HEK293 (cell line): ENCODE measurements around the gene ZBTB38.

Source experiments
- CTCF ChIP-seq: fragments of 450-650 bp; formaldehyde crosslinking; IDR thresholded peaks from 2 replicates; pipeline ENCODE4 v1.5.1; 2016; ENCODE audit warnings: missing biosample characterization, missing genetic modification characterization
- HOXC10 ChIP-seq: sonication (generic); formaldehyde crosslinking; IDR thresholded peaks from 2 replicates; pipeline ENCODE4 v1.8.1; 2023; ENCODE audit warnings: mild to moderate bottlenecking, missing genetic modification reagents
- KLF7 ChIP-seq: fragments of 450-650 bp; formaldehyde crosslinking; IDR thresholded peaks from 2 replicates; pipeline ENCODE4 v1.5.1; 2016; ENCODE audit warnings: missing biosample characterization, missing genetic modification characterization, borderline replicate concordance
- TF ChIP-seq, protein P1 (sequence below): fragments of 450-650 bp; formaldehyde crosslinking; IDR thresholded peaks from 2 replicates; pipeline ENCODE4 v1.5.1; 2016; ENCODE audit warnings: missing biosample characterization, missing genetic modification characterization

GRCh38 chr3:141331377-141332318 lies 36.7 kb upstream of the ZBTB38 start:
- TF ChIP-seq HOXC10 (CRISPR knock-in tag) (no peak), CTCF (tag by site-specific recombination) (no peak), KLF7 (tag by site-specific recombination) (no peak)
- TF ChIP-seq, protein P1, sequence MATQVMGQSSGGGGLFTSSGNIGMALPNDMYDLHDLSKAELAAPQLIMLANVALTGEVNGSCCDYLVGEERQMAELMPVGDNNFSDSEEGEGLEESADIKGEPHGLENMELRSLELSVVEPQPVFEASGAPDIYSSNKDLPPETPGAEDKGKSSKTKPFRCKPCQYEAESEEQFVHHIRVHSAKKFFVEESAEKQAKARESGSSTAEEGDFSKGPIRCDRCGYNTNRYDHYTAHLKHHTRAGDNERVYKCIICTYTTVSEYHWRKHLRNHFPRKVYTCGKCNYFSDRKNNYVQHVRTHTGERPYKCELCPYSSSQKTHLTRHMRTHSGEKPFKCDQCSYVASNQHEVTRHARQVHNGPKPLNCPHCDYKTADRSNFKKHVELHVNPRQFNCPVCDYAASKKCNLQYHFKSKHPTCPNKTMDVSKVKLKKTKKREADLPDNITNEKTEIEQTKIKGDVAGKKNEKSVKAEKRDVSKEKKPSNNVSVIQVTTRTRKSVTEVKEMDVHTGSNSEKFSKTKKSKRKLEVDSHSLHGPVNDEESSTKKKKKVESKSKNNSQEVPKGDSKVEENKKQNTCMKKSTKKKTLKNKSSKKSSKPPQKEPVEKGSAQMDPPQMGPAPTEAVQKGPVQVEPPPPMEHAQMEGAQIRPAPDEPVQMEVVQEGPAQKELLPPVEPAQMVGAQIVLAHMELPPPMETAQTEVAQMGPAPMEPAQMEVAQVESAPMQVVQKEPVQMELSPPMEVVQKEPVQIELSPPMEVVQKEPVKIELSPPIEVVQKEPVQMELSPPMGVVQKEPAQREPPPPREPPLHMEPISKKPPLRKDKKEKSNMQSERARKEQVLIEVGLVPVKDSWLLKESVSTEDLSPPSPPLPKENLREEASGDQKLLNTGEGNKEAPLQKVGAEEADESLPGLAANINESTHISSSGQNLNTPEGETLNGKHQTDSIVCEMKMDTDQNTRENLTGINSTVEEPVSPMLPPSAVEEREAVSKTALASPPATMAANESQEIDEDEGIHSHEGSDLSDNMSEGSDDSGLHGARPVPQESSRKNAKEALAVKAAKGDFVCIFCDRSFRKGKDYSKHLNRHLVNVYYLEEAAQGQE, result no peak
